ENCODE data around the gene R3HDM1. TPM values are rescaled to one million over a fixed set of nuclear protein-coding genes. Genes with fewer than 3 reads are reported as not detected.

The R3HDM1 gene
- total RNA-seq, 2 donors from 2014 or later: 14.5 to 60.3 TPM

- TF ChIP-seq POLR2A (IDR thresholded peaks at IDR 0.05) (no peak), CTCF (IDR thresholded peaks at IDR 0.05) (no peak)
- Histone ChIP-seq H3K4me3 (no peak overlapping the region), H3K4me1 (no peaks in the 10 kb centered on the region), H3K9me3 (no peaks in the 10 kb centered on the region), H3K27ac (no peak overlapping the region), H3K36me3 (replicated peaks in 1 of 2; ENCODE audit: insufficient read depth in 1 of 2, low read depth in 2 of 2) (peaks cover 4 to 28% of the 10 kb centered on the region in 2 donors), H3K27me3 (no peaks in the 10 kb centered on the region)
- 93 to 96% methylated on average over 1 of the region's 1 CpG for WGBS, 2 donors
- ATAC-seq: no peak
- intact Hi-C loops (cut with DNase I): no loop called here
- DNase-seq: no peak
Observed at GRCh38 chr2:135762530-135762929, 231.2 kb downstream of the R3HDM1 start.

GRCh38 chr2:135768863-135769262, 237.6 kb downstream of the R3HDM1 start:
- no peak for DNase-seq
- Histone ChIP-seq H3K4me1 (no peaks in the 10 kb centered on the region), H3K27me3 (no peaks in the 10 kb centered on the region), H3K36me3 (replicated peaks in 1 of 2; ENCODE audit: insufficient read depth in 1 of 2, low read depth in 2 of 2) (peaks cover 27 to 39% of the 10 kb centered on the region in 2 donors), H3K4me3 (no peak overlapping the region), H3K9me3 (no peaks in the 10 kb centered on the region), H3K27ac (no peak overlapping the region)
- 95 to 96% methylated on average over 8 of the region's 8 CpGs for WGBS, 2 donors
- intact Hi-C loops (cut with DNase I): no loop called here
- TF ChIP-seq CTCF (IDR thresholded peaks at IDR 0.05) (no peak), POLR2A (IDR thresholded peaks at IDR 0.05) (no peak)
- ATAC-seq: no peak

- H3K9me3 ChIP-seq: no peaks in the 10 kb centered on the region
- H3K27ac ChIP-seq: no peak overlapping the region
- DNase-seq: no peak
- intact Hi-C loops (cut with DNase I): no loop called here
- TF ChIP-seq POLR2A (IDR thresholded peaks at IDR 0.05) (no peak), CTCF (IDR thresholded peaks at IDR 0.05) (no peak)
- no peak overlapping the region for H3K4me3 ChIP-seq
- 77 to 92% methylated on average over 2 of the region's 2 CpGs for WGBS, 2 donors
- no peak for ATAC-seq
- H3K4me1 ChIP-seq: no peaks in the 10 kb centered on the region
- H3K27me3 ChIP-seq: no peaks in the 10 kb centered on the region
- peaks cover 27 to 48% of the 10 kb centered on the region in 2 donors for H3K36me3 ChIP-seq (replicated peaks in 1 of 2; ENCODE audit: insufficient read depth in 1 of 2, low read depth in 2 of 2)
Observed at GRCh38 chr2:135773319-135773718, 242.0 kb downstream of the R3HDM1 start.

- no peak for ATAC-seq
- TF ChIP-seq POLR2A (IDR thresholded peaks at IDR 0.05) (no peak), CTCF (IDR thresholded peaks at IDR 0.05) (no peak)
Observed at GRCh38 chr2:135773917-135774316, 242.6 kb downstream of the R3HDM1 start.

More at GRCh38 chr2:135773917-135774316, 242.6 kb downstream of the R3HDM1 start:
- DNase-seq: no peak
- intact Hi-C loops (cut with DNase I): no loop called here
- Histone ChIP-seq H3K27me3 (no peaks in the 10 kb centered on the region), H3K27ac (no peak overlapping the region), H3K4me3 (no peak overlapping the region), H3K36me3 (replicated peaks in 1 of 2; ENCODE audit: insufficient read depth in 1 of 2, low read depth in 2 of 2) (peaks cover 31 to 54% of the 10 kb centered on the region in 2 donors), H3K4me1 (no peaks in the 10 kb centered on the region), H3K9me3 (no peaks in the 10 kb centered on the region)

MicroRNA genes within 50 kb of the gene (microRNA counts, 767-probe panel; counts per million panel counts)
- 0 to 736 counts per million in 2 donors for microRNA hsa-miR-128

Small RNA genes lying within 50 kb of the gene (microRNA-seq; reads per million reads assigned to microRNA genes)
- gene MIR128-1 (ENCODE audit: borderline number of aligned reads in 2 of 2, borderline replicate concordance in 2 of 2): 96.4 to 102 reads per million in 2 donors

Small RNA genes lying within 50 kb of the gene (small RNA-seq; reads per million reads assigned to genes)
- gene MIR128-1: 3.6 reads per million, percentile 82 among the genes with 10 or more reads in this experiment
- not detected for gene RNU6-512P

Other genes with a start within 250 kb of the R3HDM1 start
- 10 to 100 TPM in 1 of 2 donors, 1 to 10 TPM in 1; 3.4 to 10.2 TPM for gene ZRANB3, start 266 bp upstream of the R3HDM1 start, total RNA-seq
- gene UBXN4, start 210.4 kb downstream of the R3HDM1 start, total RNA-seq: 10 to 100 TPM; 55.7 to 70.3 TPM

Data from body of pancreas (tissue), 4 donors.